ENCODE data around the gene RIMBP2. TPM values are rescaled to one million over a fixed set of nuclear protein-coding genes. Genes with fewer than 3 reads are reported as not detected.

Gene RIMBP2
- total RNA-seq, 1 experiment from 2014 or later = not detected

GRCh38 chr12:130495156-130495555 lies 220.9 kb downstream of the RIMBP2 start:
- no peaks in the 10 kb centered on the region for H3K4me1 Mint-ChIP-seq (ENCODE audit: insufficient read depth, unreplicated experiment)
- no peak overlapping the region for H3K27ac Mint-ChIP-seq (ENCODE audit: low read depth, unreplicated experiment)
- H3K36me3 Mint-ChIP-seq (ENCODE audit: insufficient read depth, unreplicated experiment) = no peaks in the 10 kb centered on the region
- intact Hi-C loops (cut with micrococcal nuclease) = no loop called here
- peaks cover 28% of the 10 kb centered on the region for H3K27me3 Mint-ChIP-seq (ENCODE audit: insufficient read depth, unreplicated experiment)
- H3K9me3 Mint-ChIP-seq (ENCODE audit: unreplicated experiment) = no peaks in the 10 kb centered on the region
- no TSS peak for BruUV-seq (replicated peaks)
- no peak for TF ChIP-seq CTCF (IDR thresholded peaks at IDR 0.05; ENCODE audit: unreplicated experiment)
- no peak overlapping the region for H3K4me3 Mint-ChIP-seq (ENCODE audit: unreplicated experiment)
- ChIA-PET POLR2A (no interaction called here), CTCF (no interaction called here)
- no peak for DNase-seq (ENCODE audit: unreplicated experiment)

GRCh38 chr12:130494736-130495135 lies 221.4 kb downstream of the RIMBP2 start:
- ChIA-PET POLR2A (no interaction called here), CTCF (no interaction called here)
- no peaks in the 10 kb centered on the region for H3K4me1 Mint-ChIP-seq (ENCODE audit: insufficient read depth, unreplicated experiment)
- intact Hi-C loops (cut with micrococcal nuclease) = no loop called here
- peaks cover 32% of the 10 kb centered on the region for H3K27me3 Mint-ChIP-seq (ENCODE audit: insufficient read depth, unreplicated experiment)
- no peak overlapping the region for H3K27ac Mint-ChIP-seq (ENCODE audit: low read depth, unreplicated experiment)
- H3K36me3 Mint-ChIP-seq (ENCODE audit: insufficient read depth, unreplicated experiment) = no peaks in the 10 kb centered on the region
- no peaks in the 10 kb centered on the region for H3K9me3 Mint-ChIP-seq (ENCODE audit: unreplicated experiment)
- H3K4me3 Mint-ChIP-seq (ENCODE audit: unreplicated experiment) = no peak overlapping the region
- no TSS peak for BruUV-seq (replicated peaks)
- no peak for DNase-seq (ENCODE audit: unreplicated experiment)
- no peak for TF ChIP-seq CTCF (IDR thresholded peaks at IDR 0.05; ENCODE audit: unreplicated experiment)

GRCh38 chr12:130493951-130494350 lies 222.1 kb downstream of the RIMBP2 start:
- no peak for DNase-seq (ENCODE audit: unreplicated experiment)
- CTCF ChIA-PET = no interaction called here
- POLR2A ChIA-PET = no interaction called here
- Mint-ChIP-seq H3K27me3 (ENCODE audit: insufficient read depth, unreplicated experiment) (peaks cover 40% of the 10 kb centered on the region), H3K36me3 (ENCODE audit: insufficient read depth, unreplicated experiment) (no peaks in the 10 kb centered on the region), H3K4me3 (ENCODE audit: unreplicated experiment) (no peak overlapping the region), H3K4me1 (ENCODE audit: insufficient read depth, unreplicated experiment) (no peaks in the 10 kb centered on the region), H3K9me3 (ENCODE audit: unreplicated experiment) (no peaks in the 10 kb centered on the region), H3K27ac (ENCODE audit: low read depth, unreplicated experiment) (no peak overlapping the region)
- intact Hi-C loops (cut with micrococcal nuclease) = no loop called here
- TF ChIP-seq CTCF (IDR thresholded peaks at IDR 0.05; ENCODE audit: unreplicated experiment) = no peak
- no TSS peak for BruUV-seq (replicated peaks)

- no peaks in the 10 kb centered on the region for H3K4me1 Mint-ChIP-seq (ENCODE audit: insufficient read depth, unreplicated experiment)
- H3K27me3 Mint-ChIP-seq (ENCODE audit: insufficient read depth, unreplicated experiment) = peaks cover 53% of the 10 kb centered on the region
- no TSS peak for BruUV-seq (replicated peaks)
- H3K36me3 Mint-ChIP-seq (ENCODE audit: insufficient read depth, unreplicated experiment) = no peaks in the 10 kb centered on the region
- ChIA-PET POLR2A (no interaction called here), CTCF (no interaction called here)
- DNase-seq (ENCODE audit: unreplicated experiment) = no peak
- intact Hi-C loops (cut with micrococcal nuclease) = no loop called here
- H3K4me3 Mint-ChIP-seq (ENCODE audit: unreplicated experiment) = no peak overlapping the region
- peaks cover 6% of the 10 kb centered on the region for H3K9me3 Mint-ChIP-seq (ENCODE audit: unreplicated experiment)
- TF ChIP-seq CTCF (IDR thresholded peaks at IDR 0.05; ENCODE audit: unreplicated experiment) = no peak
- no peak overlapping the region for H3K27ac Mint-ChIP-seq (ENCODE audit: low read depth, unreplicated experiment)
Measured at GRCh38 chr12:130491421-130492357, 224.4 kb downstream of the RIMBP2 start.

All from MCF 10A (cell line).